ENCODE results near the gene SLITRK1. TPM values are rescaled to one million over a fixed set of nuclear protein-coding genes. Genes with fewer than 3 reads are reported as not detected.

SLITRK1 gene
- total RNA-seq, 1 donor from 2014 or later, result 1.0 TPM

GRCh38 chr13:83829810-83830209 is 52.5 kb downstream of the SLITRK1 start:
- TF ChIP-seq CTCF (IDR thresholded peaks at IDR 0.05; ENCODE audit: unreplicated experiment), result no peak
- no peak for DNase-seq (ENCODE audit: low spot score in 2 of 2, unreplicated experiment in 2 of 2)
- Mint-ChIP-seq H3K27me3 (ENCODE audit: low read depth) (no peaks in the 10 kb centered on the region), H3K27ac (no peak overlapping the region), H3K36me3 (no peaks in the 10 kb centered on the region), H3K4me1 (peaks cover 31% of the 10 kb centered on the region), H3K9me3 (peaks cover 4% of the 10 kb centered on the region), H3K4me3 (no peak overlapping the region)

DNA sequence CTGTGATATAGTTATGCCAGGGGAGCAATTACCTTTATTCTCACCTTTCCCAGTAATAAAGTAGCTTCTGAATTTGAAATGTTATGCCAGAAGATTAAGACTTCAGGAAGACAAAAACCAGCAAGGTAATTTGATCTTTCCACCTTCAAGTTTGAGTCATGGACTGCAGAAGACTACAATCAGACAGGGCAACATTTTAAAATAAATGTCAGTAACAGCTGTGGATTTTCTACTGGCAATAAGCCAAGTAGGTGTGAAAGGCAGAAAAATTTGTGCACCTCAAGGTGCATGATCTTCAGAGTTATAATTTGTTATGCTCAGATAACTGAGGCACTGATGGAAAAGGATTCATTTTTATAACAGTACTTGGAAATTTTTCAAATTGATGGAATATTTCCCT is 54.9 kb downstream of the SLITRK1 start:
- H3K4me3 Mint-ChIP-seq, result no peak overlapping the region
- H3K27me3 Mint-ChIP-seq (ENCODE audit: low read depth), result no peaks in the 10 kb centered on the region
- peaks cover 28% of the 10 kb centered on the region for H3K4me1 Mint-ChIP-seq
- no peak for TF ChIP-seq CTCF (IDR thresholded peaks at IDR 0.05; ENCODE audit: unreplicated experiment)
- H3K27ac Mint-ChIP-seq, result no peak overlapping the region
- peaks cover 4% of the 10 kb centered on the region for H3K9me3 Mint-ChIP-seq
- no peaks in the 10 kb centered on the region for H3K36me3 Mint-ChIP-seq
- DNase-seq (ENCODE audit: low spot score in 2 of 2, unreplicated experiment in 2 of 2), result no peak
